ENCODE measurements around the gene CNTN4. TPM values are rescaled to one million over a fixed set of nuclear protein-coding genes. Genes with fewer than 3 reads are reported as not detected.

CNTN4 gene
- total RNA-seq, 1 donor from 2014 or later, result not detected

GRCh38 chr3:2261747-2262146 is 163.1 kb downstream of the CNTN4 start:
- no peak for DNase-seq (ENCODE audit: low read depth in 2 of 2)

- DNase-seq (ENCODE audit: low read depth in 2 of 2), result no peak
Measured at GRCh38 chr3:2262204-2262603, 163.5 kb downstream of the CNTN4 start.

GRCh38 chr3:2266606-2267005 is 167.9 kb downstream of the CNTN4 start:
- DNase-seq (ENCODE audit: low read depth in 2 of 2), result no peak

DNA sequence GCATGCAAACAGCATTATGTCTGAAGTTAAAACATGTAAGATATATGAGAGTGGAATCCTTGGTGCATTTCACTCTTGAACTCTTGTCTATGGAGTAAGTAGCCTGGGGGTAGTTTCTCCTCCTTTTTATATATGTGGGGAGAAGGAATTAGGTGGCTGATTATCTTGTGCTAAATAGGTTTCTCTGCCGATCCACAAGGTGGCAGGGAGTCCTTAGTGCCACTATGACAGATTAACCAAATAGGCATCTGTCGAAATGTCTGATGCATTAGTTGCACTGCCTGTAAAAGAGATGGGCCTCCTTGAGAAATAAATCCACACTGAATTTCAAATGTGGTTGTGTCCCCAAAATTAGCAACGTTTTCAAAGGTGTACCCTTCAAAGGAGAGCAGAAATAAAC is 170.1 kb downstream of the CNTN4 start:
- DNase-seq (ENCODE audit: low read depth in 2 of 2), result no peak

GRCh38 chr3:2274526-2274925 is 175.9 kb downstream of the CNTN4 start:
- no peak for DNase-seq (ENCODE audit: low read depth in 2 of 2)

DNA sequence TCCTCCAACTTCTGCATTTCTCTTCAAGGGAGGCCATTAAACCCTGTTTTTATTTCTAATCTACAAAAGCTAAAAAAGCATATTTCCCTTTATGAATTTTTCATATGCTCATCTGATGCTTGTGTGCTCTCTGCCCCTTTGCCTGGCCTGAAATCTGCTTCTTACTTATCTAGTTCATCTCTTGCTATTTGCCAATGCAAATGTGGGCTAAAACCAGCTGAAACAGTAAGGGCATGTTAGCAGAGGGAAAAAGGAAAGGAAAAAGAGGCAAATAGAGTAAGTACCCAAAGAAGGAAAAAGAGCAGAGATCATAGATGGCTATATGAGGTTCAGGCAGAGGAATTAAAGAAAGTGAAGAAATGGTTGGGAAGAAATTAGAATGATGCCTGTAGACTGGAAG is 185.2 kb downstream of the CNTN4 start:
- no peak for DNase-seq (ENCODE audit: low read depth in 2 of 2)

DNA sequence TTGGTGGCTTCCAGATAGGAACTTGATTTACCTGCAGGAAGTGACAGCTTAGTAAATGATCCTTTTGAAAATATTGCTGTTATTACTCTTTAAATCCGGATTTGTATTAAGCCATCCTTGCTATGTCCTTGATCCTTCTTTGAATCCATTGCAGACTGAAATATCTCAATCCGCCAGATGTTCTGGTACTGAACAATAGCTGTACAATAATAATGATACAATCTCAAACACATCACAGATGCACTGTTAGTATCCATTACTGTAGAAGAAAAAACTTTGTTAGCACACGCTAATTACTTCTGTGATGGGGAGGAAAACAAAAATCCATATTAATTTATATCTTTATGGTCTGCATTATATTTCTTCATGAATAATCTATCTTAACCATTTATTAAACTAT is 202.3 kb downstream of the CNTN4 start:
- no peak for DNase-seq (ENCODE audit: low read depth in 2 of 2)

GRCh38 chr3:2301361-2301760 is 202.7 kb downstream of the CNTN4 start:
- no peak for DNase-seq (ENCODE audit: low read depth in 2 of 2)

- peak in 1 of 2 donors; percentile 3 for DNase-seq (ENCODE audit: low read depth in 2 of 2)
Measured at GRCh38 chr3:2303566-2303965, 204.9 kb downstream of the CNTN4 start.

DNA sequence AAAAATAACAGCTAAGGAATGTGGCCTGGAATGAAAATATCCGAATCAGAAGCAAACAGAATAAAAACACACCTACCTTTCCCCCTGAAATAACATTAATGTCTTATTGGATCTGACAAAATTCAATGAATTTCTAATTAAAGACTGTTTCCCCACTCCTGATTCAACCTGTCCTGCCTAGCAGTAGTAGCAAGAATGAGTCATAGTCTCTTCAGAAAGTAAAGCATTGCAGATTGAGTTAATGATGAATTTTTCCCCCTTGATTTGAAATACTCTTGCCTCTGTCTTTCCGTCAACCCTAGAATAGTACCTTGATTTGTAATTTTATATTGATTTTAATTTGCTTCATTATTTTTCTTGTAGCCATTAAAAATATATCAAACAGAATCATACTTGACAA is 212.4 kb downstream of the CNTN4 start:
- no peak for DNase-seq (ENCODE audit: low read depth in 2 of 2)

DNA sequence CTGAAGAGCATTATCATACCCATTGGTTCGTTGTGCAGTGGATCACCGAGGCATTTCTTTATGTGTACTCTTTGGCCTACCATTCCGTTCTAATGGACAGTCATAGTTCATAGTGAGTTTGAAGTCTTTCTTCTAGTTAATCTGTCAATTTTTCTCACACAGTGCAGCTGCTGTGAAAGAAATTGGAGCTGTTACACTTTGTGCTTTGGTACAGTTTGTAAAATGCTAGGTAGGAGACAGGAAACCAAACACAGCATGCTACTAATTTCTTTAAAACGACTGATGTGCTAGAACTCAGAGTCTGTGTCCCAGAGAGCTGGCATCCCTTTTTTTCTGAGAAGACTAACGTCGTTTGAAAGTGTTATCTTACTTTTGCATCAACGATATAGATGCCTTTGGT is 218.9 kb downstream of the CNTN4 start:
- DNase-seq (ENCODE audit: low read depth in 2 of 2), result no peak

GRCh38 chr3:2334921-2335320 is 236.3 kb downstream of the CNTN4 start:
- no peak for DNase-seq (ENCODE audit: low read depth in 2 of 2)

DNA sequence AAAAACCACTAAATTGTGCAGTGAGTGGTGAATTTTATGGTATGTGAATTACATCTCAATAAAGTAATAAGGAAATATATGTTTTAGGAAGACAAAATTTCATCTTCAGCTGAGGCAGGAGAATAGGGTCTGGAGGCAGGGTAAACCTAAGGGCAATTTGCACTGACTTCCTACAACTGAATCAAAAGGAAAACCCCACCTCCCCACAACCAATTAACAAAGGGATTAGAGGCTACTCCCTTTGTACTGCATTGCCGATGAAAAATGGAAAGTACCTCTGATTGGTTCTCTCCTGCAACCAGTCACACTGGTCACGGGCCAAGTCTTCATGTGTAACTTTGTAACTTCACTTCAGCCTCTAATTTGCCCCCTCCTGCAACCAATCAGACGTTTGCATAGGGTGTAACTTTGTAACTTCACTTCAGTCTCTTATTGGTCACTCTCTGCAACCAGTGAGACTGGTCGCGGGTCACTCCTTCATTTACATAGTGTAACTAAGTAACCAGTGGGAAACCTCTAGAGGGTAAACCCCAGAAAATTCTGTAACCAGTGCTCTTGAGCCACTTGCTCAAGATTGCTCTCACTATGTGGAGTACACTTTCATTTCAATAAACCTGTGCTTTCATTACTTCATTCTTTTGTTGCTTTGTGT is 244.5 kb downstream of the CNTN4 start:
- DNase-seq (ENCODE audit: low read depth in 2 of 2), result no peak

GRCh38 chr3:2352134-2352762 is 253.6 kb downstream of the CNTN4 start:
- DNase-seq (ENCODE audit: low read depth in 2 of 2), result no peak

- no peak for DNase-seq (ENCODE audit: low read depth in 2 of 2)
Measured at GRCh38 chr3:2354702-2355101, 256.0 kb downstream of the CNTN4 start.

- no peak for DNase-seq (ENCODE audit: low read depth in 2 of 2)
Measured at GRCh38 chr3:2356298-2356950, 257.8 kb downstream of the CNTN4 start.

- no peak for DNase-seq (ENCODE audit: low read depth in 2 of 2)
Measured at GRCh38 chr3:2360815-2361214, 262.1 kb downstream of the CNTN4 start.

GRCh38 chr3:2362122-2362521 is 263.5 kb downstream of the CNTN4 start:
- no peak for DNase-seq (ENCODE audit: low read depth in 2 of 2)

DNA sequence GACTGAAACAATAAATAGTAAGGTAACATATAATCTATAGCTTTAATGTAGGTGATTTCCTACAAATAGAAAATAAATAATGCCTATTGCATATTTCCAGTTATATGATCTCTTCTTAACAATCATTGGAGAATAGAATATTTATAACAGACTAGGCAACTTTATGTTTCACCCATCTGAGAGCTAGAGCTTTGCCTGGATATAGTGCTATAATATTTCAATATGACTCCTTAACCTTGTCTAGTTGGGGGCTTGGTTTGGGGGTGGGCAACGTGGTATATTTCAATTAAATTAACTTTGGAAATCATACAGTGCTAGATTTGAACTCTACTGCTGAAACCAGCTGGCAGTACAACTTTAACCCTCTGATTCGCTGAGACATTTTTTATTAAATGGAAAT is 265.2 kb downstream of the CNTN4 start:
- DNase-seq (ENCODE audit: low read depth in 2 of 2), result no peak

DNA sequence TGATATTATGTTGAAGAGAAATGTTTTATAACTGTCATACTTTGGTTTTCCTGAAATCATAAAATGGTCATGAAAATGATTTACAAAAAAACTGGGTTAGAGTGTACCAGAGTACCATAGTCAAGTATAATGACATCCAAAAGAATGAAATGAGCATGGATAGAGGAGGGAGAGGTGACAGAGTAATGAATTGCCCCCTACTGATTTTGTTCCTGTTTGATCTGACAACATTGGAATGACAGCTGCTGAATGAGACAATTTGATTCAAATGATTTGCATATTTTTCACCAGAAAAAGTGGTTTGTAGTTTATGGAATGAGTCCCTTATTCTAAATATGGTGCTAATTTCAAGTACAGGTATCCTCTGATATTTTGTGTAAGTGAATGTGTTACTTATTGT is 271.7 kb downstream of the CNTN4 start:
- no peak for DNase-seq (ENCODE audit: low read depth in 2 of 2)

GRCh38 chr3:2372306-2372705 is 273.6 kb downstream of the CNTN4 start:
- DNase-seq (ENCODE audit: low read depth in 2 of 2), result no peak

DNA sequence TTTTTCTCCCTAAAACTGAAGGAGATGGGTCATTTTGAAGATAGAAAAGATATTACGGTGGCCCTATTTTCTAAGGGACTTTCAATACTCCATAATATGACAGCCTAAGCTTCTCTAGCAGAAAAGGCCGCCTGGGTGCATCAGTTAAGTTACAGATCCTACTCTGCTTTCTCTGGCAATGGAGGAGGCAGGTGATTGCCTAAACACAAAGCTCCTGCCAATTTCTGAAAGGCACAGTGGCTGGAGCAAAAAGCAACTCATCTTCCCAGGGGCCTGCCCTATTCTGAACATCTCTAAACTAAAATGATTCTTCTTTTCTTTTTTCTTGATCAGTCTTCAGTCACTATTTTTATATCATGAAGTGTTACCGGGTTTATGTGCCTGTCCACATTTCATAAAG is 276.7 kb downstream of the CNTN4 start:
- DNase-seq (ENCODE audit: low read depth in 2 of 2), result no peak

- no peak for DNase-seq (ENCODE audit: low read depth in 2 of 2)
Measured at GRCh38 chr3:2377281-2377680, 278.6 kb downstream of the CNTN4 start.
